Mucosa of rectum (tissue), 2 donors: ENCODE measurements around the gene FTH1.

Experiments
- H3K27ac ChIP-seq, 2 donors: one replicate each; pipeline ENCODE4 v1.7.0; 2013; ENCODE audit warnings: inconsistent platforms in 2 of 2, low read depth in 2 of 2, low read length in 2 of 2
- H3K27me3 ChIP-seq, 2 donors: one replicate each; pipeline ENCODE4 v1.7.0; 2013; ENCODE audit warnings: low read length in 2 of 2; ENCODE audit not compliant: control insufficient read depth in 2 of 2, insufficient read depth in 2 of 2
- H3K36me3 ChIP-seq, 2 donors: one replicate each; pipeline ENCODE4 v1.7.0; 2013; ENCODE audit warnings: low read length in 2 of 2; ENCODE audit not compliant: control insufficient read depth in 2 of 2, insufficient read depth in 2 of 2
- H3K4me1 ChIP-seq, 2 donors: one replicate each; pipeline ENCODE4 v1.7.0; 2013; ENCODE audit warnings: low read length in 2 of 2, mild to moderate bottlenecking in 1 of 2; ENCODE audit not compliant: control insufficient read depth in 2 of 2, insufficient read depth in 2 of 2
- H3K4me3 ChIP-seq, 2 donors: one replicate each; pipeline ENCODE4 v1.7.0; 2013; ENCODE audit warnings: low read length in 2 of 2
- H3K9ac ChIP-seq, 2 donors: one replicate each; pipeline ENCODE4 v1.7.0; 2013; ENCODE audit warnings: low read length in 2 of 2, low read depth in 1 of 2, mild to moderate bottlenecking in 1 of 2
- H3K9me3 ChIP-seq, 2 donors: one replicate each; pipeline ENCODE4 v1.7.0; 2013; ENCODE audit warnings: low read length in 2 of 2; ENCODE audit not compliant: control insufficient read depth in 2 of 2
- donor health status: healthy.
- donor health status: Normal muscosa, but diverticular disease.

The FTH1 gene

GRCh38 chr11:61978703-61979661 is 11.5 kb upstream of the FTH1 start:
- Histone ChIP-seq H3K4me3 (no peak overlapping the region), H3K9ac (peak overlapping the region in 1 of 2 donors; percentile 12), H3K9me3 (no peaks in the 10 kb centered on the region), H3K27ac (peak overlapping the region in 1 of 2 donors; percentile 52), H3K4me1 (peaks cover 21 to 47% of the 10 kb centered on the region in 2 donors), H3K36me3 (no peaks in the 10 kb centered on the region), H3K27me3 (no peaks in the 10 kb centered on the region)

GRCh38 chr11:61976813-61977475 is 9.5 kb upstream of the FTH1 start:
- H3K27ac ChIP-seq: peak overlapping the region in 1 of 2 donors; percentile 50
- no peaks in the 10 kb centered on the region for H3K27me3 ChIP-seq
- H3K9me3 ChIP-seq: no peaks in the 10 kb centered on the region
- no peaks in the 10 kb centered on the region for H3K36me3 ChIP-seq
- peak overlapping the region in 1 of 2 donors; percentile 10 for H3K4me3 ChIP-seq
- no peak overlapping the region for H3K9ac ChIP-seq
- peaks cover 39 to 67% of the 10 kb centered on the region in 2 donors for H3K4me1 ChIP-seq

GRCh38 chr11:61976420-61976800 is 9.0 kb upstream of the FTH1 start:
- Histone ChIP-seq H3K36me3 (no peaks in the 10 kb centered on the region), H3K27me3 (no peaks in the 10 kb centered on the region), H3K9ac (peak overlapping the region in 1 of 2 donors; percentile 50), H3K4me1 (peaks cover 44 to 72% of the 10 kb centered on the region in 2 donors), H3K27ac (peak overlapping the region in 1 of 2 donors; percentile 50), H3K4me3 (no peak overlapping the region), H3K9me3 (no peaks in the 10 kb centered on the region)

DNA sequence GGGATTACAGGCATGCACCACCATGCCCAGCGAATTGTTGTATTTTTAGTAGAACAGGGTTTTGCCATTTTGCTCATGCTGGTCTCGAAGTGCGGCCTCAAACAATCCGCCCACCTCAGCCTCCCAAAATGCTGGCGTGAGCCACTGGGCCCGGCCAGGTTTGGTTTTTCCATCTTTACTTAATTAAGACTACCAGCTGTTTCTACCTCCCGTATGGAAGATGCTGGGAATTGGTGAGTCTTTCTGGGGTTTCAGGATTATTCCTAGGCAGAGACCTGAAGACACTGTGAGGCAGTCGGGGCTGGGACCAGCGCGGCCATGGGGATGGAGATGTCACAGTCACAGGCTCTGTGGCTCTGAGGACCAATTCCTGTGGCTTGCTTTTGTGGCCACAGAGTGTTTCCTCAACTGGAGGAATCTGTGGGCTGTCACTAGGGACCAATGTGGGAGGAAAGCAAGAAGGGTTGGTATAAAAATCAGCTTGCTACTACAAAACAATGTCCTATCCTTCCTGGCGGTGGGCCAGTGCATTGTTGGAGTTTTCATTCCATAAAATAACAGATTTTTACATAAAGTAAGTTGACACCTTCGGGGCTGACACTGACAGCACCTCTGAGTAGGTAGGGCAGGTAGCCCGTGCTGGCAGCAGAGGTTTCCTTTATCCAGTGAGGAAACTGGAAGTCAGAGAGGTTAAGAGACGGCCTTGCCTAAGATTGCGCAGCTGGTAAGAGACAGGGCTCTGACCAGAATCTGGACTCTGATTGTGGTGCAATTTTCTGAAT is 8.4 kb upstream of the FTH1 start:
- peak overlapping the region; percentile 45 to 50 for H3K27ac ChIP-seq
- peak overlapping the region in 1 of 2 donors; percentile 8 for H3K4me3 ChIP-seq
- peak overlapping the region in 1 of 2 donors; percentile 50 for H3K9ac ChIP-seq
- H3K9me3 ChIP-seq: no peaks in the 10 kb centered on the region
- H3K27me3 ChIP-seq: no peaks in the 10 kb centered on the region
- H3K36me3 ChIP-seq: no peaks in the 10 kb centered on the region
- H3K4me1 ChIP-seq: peaks cover 49 to 75% of the 10 kb centered on the region in 2 donors

- Histone ChIP-seq H3K36me3 (no peaks in the 10 kb centered on the region), H3K9me3 (no peaks in the 10 kb centered on the region), H3K9ac (peak overlapping the region in 1 of 2 donors; percentile 50), H3K27ac (peak overlapping the region; percentile 45 to 50), H3K4me3 (peak overlapping the region in 1 of 2 donors; percentile 8), H3K27me3 (no peaks in the 10 kb centered on the region), H3K4me1 (peaks cover 50 to 81% of the 10 kb centered on the region in 2 donors)
Observed at GRCh38 chr11:61974766-61975631, 7.6 kb upstream of the FTH1 start.

GRCh38 chr11:61973476-61974162 is 6.2 kb upstream of the FTH1 start:
- H3K9me3 ChIP-seq: no peaks in the 10 kb centered on the region
- no peaks in the 10 kb centered on the region for H3K27me3 ChIP-seq
- H3K27ac ChIP-seq: peak overlapping the region; percentile 91 to 92
- peaks cover 54 to 83% of the 10 kb centered on the region in 2 donors for H3K4me1 ChIP-seq
- no peaks in the 10 kb centered on the region for H3K36me3 ChIP-seq
- peak overlapping the region in 1 of 2 donors; percentile 51 for H3K9ac ChIP-seq
- peak overlapping the region in 1 of 2 donors; percentile 6 for H3K4me3 ChIP-seq

DNA sequence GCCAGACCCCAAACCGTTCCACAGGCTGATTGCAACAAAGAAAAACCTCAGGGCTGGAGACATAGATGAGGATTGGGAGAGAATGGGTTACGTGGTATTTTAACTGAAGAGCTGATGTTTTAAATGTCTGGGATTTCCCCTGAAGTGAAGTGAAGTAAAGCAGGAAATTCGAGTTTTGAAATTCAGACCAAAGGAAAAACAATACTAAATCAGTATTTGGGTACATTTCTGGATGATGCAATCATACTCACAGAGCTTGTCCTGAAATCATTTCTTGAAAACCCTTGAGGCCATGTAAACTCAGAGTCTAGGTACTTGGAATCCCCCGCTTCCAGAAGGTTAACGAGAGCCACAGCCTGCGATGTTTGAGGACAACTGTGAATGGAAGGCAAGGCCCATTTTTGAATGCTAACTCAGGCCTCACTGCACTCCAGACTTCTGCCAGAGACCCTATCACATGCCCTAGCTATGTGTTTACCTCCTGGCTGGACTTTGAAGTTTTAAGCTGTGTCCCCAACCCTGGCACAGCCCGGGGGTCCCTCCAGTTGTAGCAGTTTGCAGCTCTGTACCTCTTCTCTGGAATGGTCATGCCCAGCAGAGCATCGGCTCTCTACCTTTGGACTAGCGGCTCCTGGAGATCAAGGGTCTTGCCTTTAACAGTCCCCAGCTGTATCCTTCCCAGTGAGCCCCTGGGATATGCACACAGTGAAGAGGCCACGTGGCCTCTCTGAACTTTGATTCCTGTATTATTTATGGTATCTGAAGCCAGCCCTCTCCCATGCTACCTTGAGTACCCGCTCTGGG is 5.4 kb upstream of the FTH1 start:
- H3K4me1 ChIP-seq: peaks cover 57 to 80% of the 10 kb centered on the region in 2 donors
- peak overlapping the region; percentile 8 to 21 for H3K4me3 ChIP-seq
- peak overlapping the region; percentile 91 to 92 for H3K27ac ChIP-seq

GRCh38 chr11:61972112-61972671 is 4.8 kb upstream of the FTH1 start:
- no peaks in the 10 kb centered on the region for H3K36me3 ChIP-seq
- H3K9ac ChIP-seq: peak overlapping the region in 1 of 2 donors; percentile 65
- H3K4me3 ChIP-seq: no peak overlapping the region
- H3K27ac ChIP-seq: peak overlapping the region; percentile 91 to 92
- H3K9me3 ChIP-seq: no peaks in the 10 kb centered on the region
- no peaks in the 10 kb centered on the region for H3K27me3 ChIP-seq
- peaks cover 54 to 73% of the 10 kb centered on the region in 2 donors for H3K4me1 ChIP-seq

More for the DNA sequence above, 5.4 kb upstream of the FTH1 start:
- H3K36me3 ChIP-seq: no peaks in the 10 kb centered on the region
- H3K9me3 ChIP-seq: no peaks in the 10 kb centered on the region
- no peaks in the 10 kb centered on the region for H3K27me3 ChIP-seq
- H3K9ac ChIP-seq: peak overlapping the region in 1 of 2 donors; percentile 65
